Subcutaneous adipose tissue (tissue), 4 donors: ENCODE results near the gene ARHGDIA. TPM values are rescaled to one million over a fixed set of nuclear protein-coding genes. Genes with fewer than 3 reads are reported as not detected.

Experiments
- total RNA-seq, 4 donors: library from RNA; depleted of rRNA; stranded (reverse); fragments of >200 nt; gene quantifications; one replicate each; pipeline ENCODE4 v1.1.0, GENCODE V29; 2016
- TF ChIP-seq, protein P1 (sequence below): fragments of 450-650 bp; IDR thresholded peaks from one replicate; pipeline ENCODE4 v1.5.1; 2016; ENCODE audit warnings: low read depth, mild to moderate bottlenecking, control low read depth, antibody characterized with exemption, moderate library complexity

ARHGDIA gene
- total RNA-seq, 4 donors from 2014 or later, result 116 to 235 (median 167) TPM

DNA sequence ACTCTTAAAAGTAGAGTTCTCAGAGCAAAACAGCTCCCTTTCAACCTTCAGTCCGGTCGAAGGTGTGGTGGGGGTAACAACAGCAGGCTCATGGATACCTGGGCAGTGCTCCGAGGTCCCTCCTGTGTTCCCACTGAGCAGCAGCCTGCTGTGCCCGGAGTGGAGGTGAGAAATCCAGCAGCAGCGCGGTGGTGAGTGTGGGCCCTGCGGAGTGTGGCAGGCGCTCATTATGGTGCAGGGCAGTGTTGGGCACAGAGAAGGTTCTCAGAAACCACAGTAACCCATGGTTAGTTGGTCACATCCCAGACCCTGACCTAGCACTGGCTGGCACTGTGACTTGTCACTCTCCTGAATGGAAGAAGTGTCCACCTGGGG, 5.8 kb downstream of the ARHGDIA start:
- TF ChIP-seq, protein P1, sequence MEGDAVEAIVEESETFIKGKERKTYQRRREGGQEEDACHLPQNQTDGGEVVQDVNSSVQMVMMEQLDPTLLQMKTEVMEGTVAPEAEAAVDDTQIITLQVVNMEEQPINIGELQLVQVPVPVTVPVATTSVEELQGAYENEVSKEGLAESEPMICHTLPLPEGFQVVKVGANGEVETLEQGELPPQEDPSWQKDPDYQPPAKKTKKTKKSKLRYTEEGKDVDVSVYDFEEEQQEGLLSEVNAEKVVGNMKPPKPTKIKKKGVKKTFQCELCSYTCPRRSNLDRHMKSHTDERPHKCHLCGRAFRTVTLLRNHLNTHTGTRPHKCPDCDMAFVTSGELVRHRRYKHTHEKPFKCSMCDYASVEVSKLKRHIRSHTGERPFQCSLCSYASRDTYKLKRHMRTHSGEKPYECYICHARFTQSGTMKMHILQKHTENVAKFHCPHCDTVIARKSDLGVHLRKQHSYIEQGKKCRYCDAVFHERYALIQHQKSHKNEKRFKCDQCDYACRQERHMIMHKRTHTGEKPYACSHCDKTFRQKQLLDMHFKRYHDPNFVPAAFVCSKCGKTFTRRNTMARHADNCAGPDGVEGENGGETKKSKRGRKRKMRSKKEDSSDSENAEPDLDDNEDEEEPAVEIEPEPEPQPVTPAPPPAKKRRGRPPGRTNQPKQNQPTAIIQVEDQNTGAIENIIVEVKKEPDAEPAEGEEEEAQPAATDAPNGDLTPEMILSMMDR, result no peak

DNA sequence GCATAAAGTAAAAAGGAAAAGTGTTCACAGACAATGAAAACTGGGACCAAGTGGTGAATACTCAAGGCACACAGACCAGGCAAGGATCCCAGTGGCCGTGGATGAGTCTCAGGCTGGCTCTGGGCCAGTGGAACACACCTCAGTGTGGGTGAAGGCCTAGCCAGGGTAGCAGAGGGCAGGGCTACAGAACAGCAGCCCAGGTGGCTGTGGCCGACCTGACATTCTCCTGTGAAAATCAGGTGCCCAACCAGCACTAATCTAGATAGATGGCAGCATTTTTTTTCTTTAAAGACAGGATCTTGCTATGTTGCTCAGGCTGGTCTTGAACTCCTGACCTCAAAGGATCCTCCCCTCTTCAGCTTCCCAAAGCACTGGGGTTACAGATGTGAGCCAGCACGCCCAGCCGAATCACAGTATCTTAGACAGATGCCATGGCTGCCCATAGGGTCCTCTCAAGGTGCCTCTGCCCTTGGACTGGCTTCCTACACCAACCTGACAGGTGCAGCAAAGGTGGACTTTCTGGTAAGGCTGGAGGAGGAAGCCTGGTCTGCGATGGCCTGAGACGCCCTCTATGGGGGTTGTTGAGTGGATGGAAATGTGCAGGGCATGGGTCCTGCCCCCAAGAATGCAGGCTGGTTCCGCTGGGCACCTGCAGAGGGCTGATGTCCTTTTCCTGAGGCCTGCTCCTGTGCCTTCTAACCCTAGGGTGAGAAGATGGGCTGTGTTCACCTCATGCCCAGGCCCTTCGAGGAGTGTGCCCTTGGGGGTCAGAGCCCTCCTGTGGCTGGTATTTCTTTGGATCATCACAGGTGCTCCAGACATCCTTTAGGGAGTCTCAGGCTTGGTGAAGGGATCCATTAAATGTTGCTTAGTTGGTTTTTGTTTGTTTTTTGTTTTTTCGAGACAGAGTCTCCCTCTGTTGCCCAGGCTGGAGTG, 7.0 kb downstream of the ARHGDIA start:
- TF ChIP-seq, protein P1, result no peak

DNA sequence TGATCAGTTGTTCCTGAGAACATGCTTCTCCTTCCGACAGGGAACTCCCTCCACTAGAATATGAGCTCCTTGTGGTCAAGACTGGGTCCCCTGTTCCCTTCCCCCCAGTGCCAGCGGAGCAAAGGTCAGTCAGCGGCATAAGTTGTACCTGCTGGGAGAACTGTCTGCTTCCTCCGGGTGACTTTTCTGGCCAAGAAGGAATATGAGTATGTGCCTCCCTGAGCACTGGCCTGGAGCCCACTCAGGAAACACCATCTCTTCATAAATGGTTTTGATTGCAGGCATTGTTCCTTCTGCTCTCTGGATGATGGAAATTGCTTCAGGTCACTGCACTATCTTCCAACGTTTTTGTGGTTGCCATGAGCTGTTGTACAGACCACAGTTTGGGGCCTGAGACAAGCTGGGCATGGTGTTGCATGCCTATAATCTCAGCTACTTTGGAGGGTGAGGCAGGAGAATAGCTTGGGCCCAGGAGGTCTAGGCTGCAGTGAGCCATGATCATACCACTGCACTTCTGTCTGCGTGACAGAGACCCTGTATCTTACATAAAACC, 7.9 kb downstream of the ARHGDIA start:
- TF ChIP-seq, protein P1, result no peak

DNA sequence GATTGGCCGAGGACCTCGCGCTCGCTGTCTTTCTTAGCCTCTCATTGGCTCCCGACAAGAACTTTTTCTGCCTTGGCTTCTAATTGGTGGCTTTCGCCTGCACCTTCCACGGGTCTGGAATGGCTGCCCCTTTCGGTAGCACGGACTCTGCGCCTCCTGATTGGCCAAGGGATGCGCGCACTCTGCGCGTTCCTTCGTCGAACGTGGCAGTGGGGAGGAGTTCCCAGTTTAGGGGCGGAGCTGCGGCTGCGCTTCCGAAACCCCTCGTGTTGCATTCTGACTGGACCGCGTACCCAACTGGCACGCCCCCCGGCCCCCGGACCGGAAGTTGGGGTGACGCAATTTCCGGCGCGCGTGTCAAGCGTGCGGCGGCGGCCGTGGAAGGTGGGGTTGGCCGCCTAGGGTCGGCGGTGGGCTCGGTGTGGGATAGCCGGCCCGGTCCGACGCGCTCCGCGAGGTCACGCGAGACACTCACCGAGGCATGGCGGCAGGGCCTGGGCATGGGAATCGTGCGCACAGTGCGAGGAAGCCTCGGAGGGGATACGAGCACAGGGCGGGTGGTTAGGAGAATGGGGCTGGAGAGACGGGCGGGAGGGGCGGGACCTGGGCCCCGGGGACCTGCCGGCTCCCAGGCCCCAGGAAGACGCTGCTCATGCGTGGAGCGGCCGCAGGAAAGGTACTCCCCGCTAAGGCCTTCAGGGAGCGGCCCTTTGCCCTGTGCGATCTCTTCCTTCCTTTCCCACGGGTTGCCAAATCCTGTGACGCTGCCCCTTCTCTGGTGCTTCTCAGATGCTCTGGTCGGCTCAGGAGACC, 10.2 kb downstream of the ARHGDIA start:
- TF ChIP-seq, protein P1, result no peak

DNA sequence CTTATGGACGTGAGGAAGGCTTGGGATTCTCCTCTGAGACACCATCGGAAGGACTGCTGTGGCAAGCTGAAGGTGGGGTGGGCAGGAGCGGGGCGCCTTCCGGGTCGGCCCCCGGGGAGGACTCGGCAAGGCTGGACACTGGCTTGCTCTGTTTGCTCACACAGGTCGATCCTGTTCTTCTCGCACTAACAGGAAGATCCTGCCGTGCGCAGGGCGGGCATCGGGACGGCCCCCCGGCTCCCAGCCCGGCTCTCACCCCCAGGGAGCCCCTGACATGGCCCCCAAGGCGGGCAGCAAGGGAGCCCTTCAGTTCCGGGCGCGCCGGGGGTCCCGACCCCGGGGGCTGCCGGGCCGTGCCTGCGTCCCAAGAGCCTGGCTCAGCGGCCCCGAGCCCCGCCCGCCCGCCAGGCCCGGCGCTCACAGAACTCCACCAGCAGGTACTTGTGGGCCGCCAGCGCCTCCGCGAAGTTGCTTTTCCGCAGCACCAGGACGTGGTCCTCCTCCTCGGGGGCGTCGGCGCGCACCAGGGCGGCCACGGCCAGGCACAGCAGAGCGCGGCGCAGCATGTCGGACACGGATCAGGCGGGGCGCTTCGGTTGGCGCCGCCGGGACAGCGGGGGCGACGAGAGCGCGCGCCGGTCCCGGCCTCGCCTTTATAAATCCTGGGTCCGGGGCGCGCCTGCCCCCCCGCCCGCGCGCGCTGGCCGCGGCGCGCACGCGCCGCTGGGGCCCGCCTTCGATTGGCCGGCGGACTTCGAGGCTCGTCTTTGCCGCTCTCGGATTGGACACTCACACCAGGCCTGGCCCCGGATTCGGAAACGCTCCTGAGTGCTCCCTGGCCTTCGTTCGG, 11.0 kb downstream of the ARHGDIA start, which contains the start of gene P4HB:
Gene P4HB, minus strand, starts transcription at position 630 of the 850 bp plus-strand sequence. Its CDS starts 64 bp downstream, at position 566.
- TF ChIP-seq, protein P1, result no peak

DNA sequence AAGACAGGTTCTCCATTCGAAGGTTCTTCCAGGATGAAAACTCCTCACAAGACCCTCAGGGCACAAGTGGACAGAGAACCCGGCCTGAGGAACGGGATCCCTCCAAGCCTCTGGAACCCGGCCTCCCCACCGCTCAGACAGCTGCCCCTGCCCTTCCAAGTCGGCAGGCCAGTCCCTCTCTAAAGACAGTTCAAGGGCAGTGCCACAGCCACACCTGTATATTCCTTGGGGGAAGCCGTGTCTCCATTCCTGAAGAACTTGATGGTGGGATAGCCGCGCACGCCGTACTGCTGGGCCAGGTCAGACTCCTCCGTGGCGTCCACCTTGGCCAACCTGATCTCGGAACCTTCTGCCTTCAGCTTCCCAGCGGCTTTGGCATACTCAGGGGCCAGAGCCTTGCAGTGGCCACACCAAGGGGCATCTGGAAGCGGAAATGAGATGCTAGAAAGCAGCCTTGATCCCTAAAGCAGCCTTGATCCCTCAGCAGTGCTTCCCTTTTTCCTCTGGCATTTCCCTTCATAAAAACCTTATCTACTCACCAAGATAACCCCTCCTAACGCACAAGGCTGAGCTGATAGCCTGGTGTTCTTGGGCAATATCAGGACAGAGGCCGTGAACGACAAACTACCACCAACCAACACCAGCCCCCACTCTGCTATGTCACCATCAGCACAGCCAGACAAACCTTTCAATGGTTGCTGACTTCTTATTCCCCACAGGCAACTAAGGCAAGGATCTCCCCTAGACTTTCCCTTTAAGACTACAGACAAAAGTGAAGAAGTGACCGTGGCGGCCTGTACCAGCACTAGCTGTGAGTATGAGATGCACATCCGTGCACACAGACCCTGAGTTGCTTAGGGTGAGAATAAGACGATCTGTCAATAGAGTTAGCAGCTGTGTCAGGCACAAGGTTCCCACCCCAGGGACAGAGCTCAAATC, 11.9 kb downstream of the ARHGDIA start:
- TF ChIP-seq, protein P1, result no peak
